Thyroid gland (tissue), 4 donors: Measurements from ENCODE around the gene DNAI1.

Source experiments
- POLR2A ChIP-seq, 2 donors: fragments of 450-650 bp; IDR thresholded peaks; one replicate each; pipeline ENCODE4 v1.6.1; 2017; ENCODE audit warnings: antibody characterized with exemption in 2 of 2, mild to moderate bottlenecking in 2 of 2, moderate library complexity in 1 of 2
- TF ChIP-seq, protein P1 (sequence below), 6 experiments: fragments of 200-600 bp in 3 of 6; fragments of 450-650 bp in 3 of 6; sonication (generic) in 3 of 6; IDR thresholded peaks; one replicate each; pipeline ENCODE4 v1.5.1; 2016 to 2019; ENCODE audit warnings: antibody characterized with exemption in 6 of 6, mild to moderate bottlenecking in 2 of 6, inconsistent platforms in 1 of 6, moderate library complexity in 1 of 6

DNA sequence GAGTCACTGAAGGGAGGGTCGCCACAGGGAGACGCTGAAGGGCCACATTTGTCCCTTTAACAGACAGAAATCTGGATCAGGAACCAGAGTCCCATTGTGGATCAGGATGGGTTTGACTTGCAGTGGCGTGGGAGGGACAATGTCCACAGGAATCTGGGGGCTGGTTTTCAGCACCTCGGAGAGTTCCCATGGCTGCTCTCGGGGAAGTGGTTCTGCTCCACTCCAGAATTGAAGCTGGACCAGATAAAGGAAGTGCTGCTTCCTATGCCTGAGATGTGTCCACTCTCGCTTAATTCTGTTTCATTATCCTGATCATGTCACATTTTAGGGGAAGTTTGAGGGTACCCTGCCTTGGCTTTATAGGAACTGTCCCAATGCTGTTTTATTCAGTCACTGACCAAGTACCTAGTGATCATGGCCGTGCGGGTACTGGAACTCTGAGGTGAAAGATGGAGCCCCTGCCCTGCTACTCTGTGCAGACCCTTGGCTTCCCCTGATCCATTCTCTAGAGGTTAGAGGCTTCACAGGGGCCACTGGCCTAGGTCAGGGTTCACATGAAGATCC is 35.4 kb downstream of the DNAI1 start:
- no peak for TF ChIP-seq POLR2A (IDR thresholded peaks at IDR 0.05)
- TF ChIP-seq, protein P1, sequence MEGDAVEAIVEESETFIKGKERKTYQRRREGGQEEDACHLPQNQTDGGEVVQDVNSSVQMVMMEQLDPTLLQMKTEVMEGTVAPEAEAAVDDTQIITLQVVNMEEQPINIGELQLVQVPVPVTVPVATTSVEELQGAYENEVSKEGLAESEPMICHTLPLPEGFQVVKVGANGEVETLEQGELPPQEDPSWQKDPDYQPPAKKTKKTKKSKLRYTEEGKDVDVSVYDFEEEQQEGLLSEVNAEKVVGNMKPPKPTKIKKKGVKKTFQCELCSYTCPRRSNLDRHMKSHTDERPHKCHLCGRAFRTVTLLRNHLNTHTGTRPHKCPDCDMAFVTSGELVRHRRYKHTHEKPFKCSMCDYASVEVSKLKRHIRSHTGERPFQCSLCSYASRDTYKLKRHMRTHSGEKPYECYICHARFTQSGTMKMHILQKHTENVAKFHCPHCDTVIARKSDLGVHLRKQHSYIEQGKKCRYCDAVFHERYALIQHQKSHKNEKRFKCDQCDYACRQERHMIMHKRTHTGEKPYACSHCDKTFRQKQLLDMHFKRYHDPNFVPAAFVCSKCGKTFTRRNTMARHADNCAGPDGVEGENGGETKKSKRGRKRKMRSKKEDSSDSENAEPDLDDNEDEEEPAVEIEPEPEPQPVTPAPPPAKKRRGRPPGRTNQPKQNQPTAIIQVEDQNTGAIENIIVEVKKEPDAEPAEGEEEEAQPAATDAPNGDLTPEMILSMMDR (IDR thresholded peaks at IDR 0.05) = no peak
